GM12801 (cell line): ENCODE results near the gene SENP3.

Experiments
- CTCF ChIP-seq: IDR thresholded peaks from one replicate; pipeline ENCODE4 v1.5.1; 2011; ENCODE audit warnings: control low read depth; ENCODE audit not compliant: insufficient read length; ENCODE audit errors: extremely low read depth

SENP3 gene

GRCh38 chr17:7557147-7557764 lies 4.5 kb upstream of the SENP3 start:
- TF ChIP-seq CTCF: no peak

GRCh38 chr17:7557775-7558543 lies 3.8 kb upstream of the SENP3 start:
- no peak for TF ChIP-seq CTCF

GRCh38 chr17:7558544-7559319 lies 3.0 kb upstream of the SENP3 start, which contains the start of gene TNFSF13:
Gene TNFSF13, plus strand, starts transcription at chr17:7558750. Its CDS starts 290 bp downstream, at chr17:7559040.
- TF ChIP-seq CTCF: no peak

GRCh38 chr17:7559320-7560171 lies 2.2 kb upstream of the SENP3 start:
- TF ChIP-seq CTCF: no peak

- no peak for TF ChIP-seq CTCF
These were observed 1.3 kb upstream of the SENP3 start for GRCh38 chr17:7560172-7561027.

- no peak for TF ChIP-seq CTCF
These were observed 617 bp upstream of the SENP3 start for GRCh38 chr17:7561028-7561575.
